GM10266 (cell line): ENCODE results near the gene KCNJ6.
"Not testable (repeated sequence)": the region's sequence is repeated elsewhere in the genome, so short reads cannot be mapped to it uniquely, and the experiment has no call there.

Experiments used
- DNase-seq: peaks from one replicate; pipeline ENCODE4 v3.0.0; 2012; ENCODE audit errors: extremely low spot score
- TF ChIP-seq, protein P1 (sequence below): IDR thresholded peaks from 2 replicates; pipeline ENCODE4 v1.5.1; 2012; ENCODE audit warnings: mild to moderate bottlenecking, low read depth; ENCODE audit not compliant: control insufficient read depth, insufficient read depth; ENCODE audit errors: missing control alignments

Gene KCNJ6

GRCh38 chr21:37939838-37940237 lies 23.6 kb upstream of the KCNJ6 start:
- TF ChIP-seq, protein P1, sequence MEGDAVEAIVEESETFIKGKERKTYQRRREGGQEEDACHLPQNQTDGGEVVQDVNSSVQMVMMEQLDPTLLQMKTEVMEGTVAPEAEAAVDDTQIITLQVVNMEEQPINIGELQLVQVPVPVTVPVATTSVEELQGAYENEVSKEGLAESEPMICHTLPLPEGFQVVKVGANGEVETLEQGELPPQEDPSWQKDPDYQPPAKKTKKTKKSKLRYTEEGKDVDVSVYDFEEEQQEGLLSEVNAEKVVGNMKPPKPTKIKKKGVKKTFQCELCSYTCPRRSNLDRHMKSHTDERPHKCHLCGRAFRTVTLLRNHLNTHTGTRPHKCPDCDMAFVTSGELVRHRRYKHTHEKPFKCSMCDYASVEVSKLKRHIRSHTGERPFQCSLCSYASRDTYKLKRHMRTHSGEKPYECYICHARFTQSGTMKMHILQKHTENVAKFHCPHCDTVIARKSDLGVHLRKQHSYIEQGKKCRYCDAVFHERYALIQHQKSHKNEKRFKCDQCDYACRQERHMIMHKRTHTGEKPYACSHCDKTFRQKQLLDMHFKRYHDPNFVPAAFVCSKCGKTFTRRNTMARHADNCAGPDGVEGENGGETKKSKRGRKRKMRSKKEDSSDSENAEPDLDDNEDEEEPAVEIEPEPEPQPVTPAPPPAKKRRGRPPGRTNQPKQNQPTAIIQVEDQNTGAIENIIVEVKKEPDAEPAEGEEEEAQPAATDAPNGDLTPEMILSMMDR: no peak
- no peak for DNase-seq

DNA sequence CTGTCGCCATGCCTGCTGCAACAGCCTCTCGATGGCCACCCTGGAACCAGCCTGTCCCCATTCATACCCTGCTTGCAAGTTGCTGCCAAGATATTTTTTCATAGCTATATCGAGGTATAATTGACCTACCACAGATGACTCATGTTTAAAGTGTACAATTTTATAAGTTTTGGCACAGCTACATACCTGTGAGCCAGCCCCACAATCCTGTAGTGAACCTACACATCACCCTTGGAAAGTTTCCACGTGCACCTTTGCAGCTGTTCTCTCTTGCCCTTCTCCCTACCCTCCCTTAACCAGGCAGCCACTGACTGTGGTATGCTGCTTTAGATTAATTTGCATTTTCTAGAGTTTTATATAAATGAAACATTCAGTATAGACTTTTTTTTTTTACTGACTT lies 23.0 kb upstream of the KCNJ6 start:
- no peak for DNase-seq
- TF ChIP-seq, protein P1: no peak

DNA sequence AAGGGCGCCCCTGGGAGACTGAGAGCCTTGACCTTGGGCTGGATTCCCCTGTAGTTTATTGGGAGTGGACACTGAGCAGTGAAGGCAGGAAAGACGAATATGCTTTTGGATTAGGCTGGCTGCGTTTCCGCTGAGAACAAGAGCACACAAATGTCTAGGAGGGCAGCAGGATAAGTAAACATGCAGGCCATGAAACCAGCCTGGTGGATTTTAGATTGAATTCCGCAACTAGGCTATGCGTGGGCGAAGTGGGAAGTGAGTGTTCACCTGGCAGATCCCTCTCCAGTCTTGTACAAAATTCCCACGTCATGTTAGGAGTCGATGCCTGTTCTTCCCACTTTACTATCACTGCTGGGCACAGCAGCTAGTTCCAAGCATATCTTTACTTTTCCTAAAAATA lies 21.4 kb upstream of the KCNJ6 start:
- no peak for DNase-seq

DNA sequence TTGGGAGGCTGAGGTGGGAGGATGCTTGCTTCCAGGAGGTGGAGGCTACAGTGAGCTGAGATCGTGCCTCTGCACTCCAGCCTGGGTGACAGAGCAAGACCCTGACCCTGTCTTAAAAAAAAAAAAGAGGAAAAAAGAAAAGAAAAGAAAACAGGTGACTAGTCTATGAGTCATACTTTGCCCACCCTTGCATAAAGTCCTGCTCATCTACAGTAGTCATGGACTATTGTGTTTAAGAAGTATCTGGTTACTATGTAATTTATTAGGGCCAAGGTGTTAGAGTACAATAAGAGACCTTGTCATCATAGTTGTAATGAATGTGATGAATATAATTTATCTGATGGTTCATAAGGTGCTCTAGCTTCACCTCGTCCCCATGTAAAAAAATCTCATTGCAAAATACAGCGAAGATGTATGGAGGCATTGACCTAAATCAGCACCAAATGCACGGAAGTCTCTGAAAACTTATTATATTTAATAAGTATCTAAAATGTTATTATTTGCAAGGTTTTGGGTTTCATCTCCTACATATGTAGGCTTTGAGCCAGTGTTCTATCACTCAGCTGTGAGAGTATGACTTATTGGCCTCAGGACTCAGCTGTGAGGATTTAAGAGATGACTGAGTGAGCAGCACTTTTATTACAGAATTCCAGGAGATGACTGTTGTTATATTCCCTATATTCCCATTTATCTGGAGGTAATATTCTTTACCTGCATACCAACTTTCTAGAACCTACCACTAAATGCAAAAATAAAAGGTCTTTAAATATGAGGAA lies 19.9 kb upstream of the KCNJ6 start:
- DNase-seq: no peak
- TF ChIP-seq, protein P1: no peak

More for the DNA sequence above, 21.4 kb upstream of the KCNJ6 start:
- TF ChIP-seq, protein P1: no peak

DNA sequence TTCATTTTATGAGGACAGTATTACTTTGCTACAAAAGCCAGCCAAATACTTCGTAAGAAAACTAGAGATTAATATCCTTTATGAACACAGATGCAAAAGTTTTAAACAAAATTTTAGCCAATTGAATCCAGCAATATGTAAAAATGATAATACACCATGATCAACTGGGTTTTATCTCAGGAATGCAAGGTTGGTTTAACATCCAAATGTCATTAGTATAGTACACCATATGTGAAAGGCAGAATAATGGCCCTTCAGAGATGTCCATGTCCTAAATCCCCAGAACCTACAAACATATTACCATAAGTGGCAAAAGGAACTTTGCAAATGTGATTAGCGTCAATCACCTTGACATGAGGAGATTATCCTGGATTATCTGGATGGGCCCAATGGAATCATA lies 16.7 kb upstream of the KCNJ6 start:
- DNase-seq: no peak
- TF ChIP-seq, protein P1: no peak

DNA sequence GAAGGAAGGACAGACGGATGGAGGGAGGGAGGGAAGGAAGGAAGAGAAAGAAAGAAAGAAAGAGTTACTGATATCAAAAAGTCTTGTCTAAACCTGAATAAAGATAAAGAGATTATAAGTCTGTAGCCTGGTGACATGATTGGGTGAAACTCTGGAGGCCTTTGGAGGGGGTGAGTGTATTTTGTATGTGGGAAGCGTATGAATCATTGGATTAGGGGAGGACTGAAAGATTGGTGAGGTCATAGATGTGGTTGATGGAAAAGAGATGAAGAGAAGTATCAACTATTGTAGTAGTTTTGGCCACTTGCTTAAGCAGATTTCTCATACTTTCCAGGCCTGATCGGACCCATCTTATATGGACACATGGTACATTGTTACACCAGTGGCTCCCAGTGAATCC lies 11.5 kb upstream of the KCNJ6 start:
- DNase-seq: no peak

DNA sequence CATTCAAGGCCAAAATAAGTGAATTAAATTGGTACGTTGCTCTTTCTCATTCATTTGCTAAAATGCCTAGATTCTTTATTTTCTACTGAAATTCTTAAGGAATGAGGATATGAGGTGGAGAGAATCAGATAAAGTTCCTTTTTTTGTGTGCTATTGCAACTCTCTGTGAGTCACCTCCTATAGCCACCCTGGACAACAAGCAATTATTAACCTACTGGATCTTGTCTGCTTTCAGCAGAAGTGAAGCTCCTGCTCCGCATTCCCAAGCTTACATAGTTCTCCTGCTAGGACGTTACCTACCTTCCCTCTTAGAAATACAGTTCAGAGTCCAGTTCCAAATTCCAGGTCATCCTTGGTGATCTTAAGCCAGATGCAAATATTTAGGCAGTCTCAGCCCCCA lies 4.8 kb upstream of the KCNJ6 start:
- TF ChIP-seq, protein P1: no peak

More for the DNA sequence above, 11.5 kb upstream of the KCNJ6 start:
- TF ChIP-seq, protein P1: no peak

DNA sequence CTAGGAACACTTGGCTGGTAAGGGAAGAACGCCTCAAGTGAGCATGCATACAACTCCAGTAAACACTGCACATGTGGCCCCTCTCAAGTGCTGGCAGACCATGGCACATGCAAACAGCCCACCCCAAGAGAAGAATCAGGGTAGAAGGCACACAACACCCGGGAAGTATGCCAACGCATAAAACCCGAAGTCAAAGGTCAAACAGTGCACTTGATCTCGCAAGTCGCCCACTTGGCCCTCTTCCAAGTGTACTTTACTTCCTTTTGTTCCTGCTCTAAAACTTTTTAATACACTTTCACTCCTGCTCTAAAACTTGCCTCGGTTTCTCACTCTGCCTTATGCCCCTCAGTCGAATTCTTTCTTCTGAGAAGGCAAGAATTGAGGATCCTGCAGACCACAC lies 4.0 kb upstream of the KCNJ6 start:
- DNase-seq: not testable (repeated sequence)

More for the DNA sequence above, 4.8 kb upstream of the KCNJ6 start:
- DNase-seq: no peak
